NCI-H226 (cell line): Measurements from ENCODE around the gene GLYR1.
"Not testable (repeated sequence)": the region's sequence is repeated elsewhere in the genome, so short reads cannot be mapped to it uniquely, and the experiment has no call there.

ENCODE experiments used
- DNase-seq: peaks from one replicate; pipeline ENCODE4 v3.0.0-alpha.2; 2015

Gene GLYR1

DNA sequence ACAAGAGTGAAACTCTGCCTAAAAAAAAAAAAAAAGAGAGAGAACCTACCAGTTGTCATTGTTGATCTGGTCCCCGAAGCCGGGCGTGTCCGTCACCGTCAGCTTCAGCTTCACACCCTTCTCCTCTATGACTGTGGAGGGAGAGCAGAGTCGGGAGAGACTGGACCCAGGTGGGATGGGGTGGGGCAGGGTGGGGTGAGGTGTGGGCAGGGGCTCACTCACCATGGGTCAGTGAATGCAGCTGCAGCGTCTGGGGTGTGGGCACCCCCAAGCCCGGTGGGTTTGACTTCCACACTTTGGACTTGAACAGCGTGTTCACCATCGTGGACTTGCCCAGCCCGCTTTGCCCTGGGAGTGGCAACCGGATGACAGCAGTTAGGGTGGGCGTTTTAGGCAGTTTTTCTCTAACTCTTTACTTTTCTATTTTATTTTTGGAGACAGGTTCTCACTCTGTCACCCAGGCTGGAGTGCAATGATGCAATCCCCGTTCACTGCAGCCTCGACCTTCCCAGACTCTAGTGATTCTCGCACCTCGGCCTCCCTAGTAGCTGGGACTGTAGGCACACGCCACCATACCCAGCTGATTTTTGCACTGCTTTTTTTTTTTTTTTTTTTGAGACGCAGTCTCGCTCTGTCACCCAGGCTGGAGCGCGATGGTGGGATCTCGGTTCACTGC lies 61.2 kb downstream of the GLYR1 start:
- DNase-seq, result no peak

DNA sequence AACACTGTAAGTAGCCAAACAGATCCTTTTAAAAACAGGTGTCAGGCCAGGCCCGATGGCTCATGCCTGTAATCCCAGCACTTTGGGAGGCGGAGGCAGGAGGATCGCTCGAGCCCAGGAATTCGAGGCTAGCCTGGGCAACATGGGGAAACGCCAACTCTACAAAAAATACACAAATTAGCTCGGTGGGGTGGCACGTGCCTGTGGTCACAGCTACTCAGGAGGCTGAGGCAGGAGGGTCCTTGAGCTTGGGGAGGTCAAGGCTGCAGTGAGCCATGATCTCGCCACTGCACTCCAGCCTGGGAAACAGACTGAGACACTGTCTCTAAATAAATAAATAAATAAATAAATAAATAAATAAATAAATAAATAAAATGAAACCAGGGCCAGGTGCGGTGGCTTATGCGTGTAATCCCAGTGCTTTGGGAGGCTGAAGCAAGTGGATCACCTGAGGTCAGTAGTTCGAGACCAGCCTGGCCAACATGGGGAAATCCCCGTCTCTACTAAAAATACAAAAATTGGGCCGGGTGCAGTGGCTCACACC lies 62.6 kb downstream of the GLYR1 start:
- not testable (repeated sequence) for DNase-seq

DNA sequence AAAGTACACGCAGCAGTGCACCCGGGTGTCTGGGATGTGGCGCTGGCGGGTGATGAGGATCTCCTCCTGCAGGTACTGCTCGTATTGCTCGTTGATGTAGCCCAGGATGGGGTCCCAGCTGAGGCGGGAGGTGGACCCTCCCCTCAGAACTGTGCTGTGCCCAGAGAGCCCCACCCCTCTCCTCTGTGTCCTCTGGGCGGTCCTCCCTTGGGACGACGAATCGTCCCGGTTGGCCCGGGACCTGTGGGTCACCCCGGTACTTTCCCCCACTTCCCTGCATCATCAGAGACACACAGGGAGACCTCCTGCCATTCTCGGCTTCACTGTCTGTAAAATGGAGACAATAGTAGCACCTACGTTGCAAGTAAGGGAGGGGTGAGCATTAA lies 63.1 kb downstream of the GLYR1 start:
- no peak for DNase-seq

DNA sequence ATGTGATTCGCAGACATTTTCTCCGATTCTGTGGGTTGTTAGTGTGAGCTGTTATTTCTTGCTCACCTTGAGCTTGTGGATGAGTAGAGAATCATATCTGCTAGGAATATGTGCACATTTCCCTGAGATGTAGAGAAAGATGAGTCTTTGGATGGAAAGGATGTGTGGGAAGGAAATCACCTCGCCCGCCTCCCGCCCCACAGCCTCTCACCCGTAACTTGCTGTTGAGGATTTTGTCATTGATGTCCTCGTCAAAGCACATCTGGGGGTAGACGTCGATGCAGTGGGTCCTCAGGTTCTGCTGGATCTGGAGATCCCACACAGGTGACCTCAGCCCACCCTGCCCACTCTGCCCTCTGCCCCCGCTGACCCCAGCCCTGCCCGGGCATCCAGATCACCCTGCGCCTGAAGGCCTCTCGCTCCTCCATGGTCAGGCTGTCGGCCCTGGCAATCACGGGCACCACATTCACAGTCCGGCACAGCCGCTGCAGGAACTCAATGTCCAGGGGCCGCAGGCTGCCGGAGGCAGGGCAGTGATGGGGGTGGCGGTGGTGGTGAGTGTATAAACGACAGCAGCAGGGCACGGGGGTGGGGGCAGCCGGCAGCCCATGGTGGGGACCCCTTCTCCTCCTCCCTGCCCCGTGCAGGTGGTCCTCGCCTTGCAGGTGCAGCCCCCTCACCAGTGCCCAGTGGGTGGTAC lies 63.7 kb downstream of the GLYR1 start:
- DNase-seq, result no peak

DNA sequence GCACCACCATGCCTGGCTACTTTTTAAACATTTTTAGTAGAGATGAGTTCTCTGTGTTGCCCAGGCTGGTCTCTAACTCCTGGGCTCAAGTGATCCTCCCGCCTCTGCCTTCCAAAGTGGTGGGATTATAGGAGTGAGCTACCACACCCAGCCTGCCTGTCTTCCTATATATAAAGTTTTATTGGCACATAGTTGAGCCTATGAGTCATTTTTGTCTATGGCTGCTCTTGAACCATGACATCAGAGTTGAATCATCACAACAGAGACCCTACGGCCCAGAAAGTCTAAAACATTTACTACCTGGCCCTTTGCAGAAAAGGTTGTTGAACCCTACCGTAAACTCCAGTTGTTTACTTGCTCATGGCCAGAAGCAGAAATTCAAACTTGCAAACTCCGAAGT lies 66.9 kb downstream of the GLYR1 start:
- DNase-seq, result no peak

DNA sequence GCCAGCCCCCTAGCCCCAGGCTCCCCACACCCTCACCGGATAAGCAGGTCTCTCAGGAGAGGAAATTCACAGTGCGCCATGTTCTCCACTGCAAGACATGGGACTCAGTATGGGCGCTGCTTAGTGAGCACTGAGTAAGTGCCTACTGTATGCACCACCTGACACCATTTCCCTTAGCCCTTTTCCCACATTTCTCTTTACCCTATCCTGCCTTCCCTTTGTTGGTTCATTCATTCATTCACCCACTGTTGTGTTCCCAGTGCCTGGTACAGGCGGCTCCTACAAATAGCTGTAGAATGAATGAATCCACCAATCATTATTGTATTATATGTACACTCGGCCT lies 69.1 kb downstream of the GLYR1 start:
- DNase-seq, result no peak

DNA sequence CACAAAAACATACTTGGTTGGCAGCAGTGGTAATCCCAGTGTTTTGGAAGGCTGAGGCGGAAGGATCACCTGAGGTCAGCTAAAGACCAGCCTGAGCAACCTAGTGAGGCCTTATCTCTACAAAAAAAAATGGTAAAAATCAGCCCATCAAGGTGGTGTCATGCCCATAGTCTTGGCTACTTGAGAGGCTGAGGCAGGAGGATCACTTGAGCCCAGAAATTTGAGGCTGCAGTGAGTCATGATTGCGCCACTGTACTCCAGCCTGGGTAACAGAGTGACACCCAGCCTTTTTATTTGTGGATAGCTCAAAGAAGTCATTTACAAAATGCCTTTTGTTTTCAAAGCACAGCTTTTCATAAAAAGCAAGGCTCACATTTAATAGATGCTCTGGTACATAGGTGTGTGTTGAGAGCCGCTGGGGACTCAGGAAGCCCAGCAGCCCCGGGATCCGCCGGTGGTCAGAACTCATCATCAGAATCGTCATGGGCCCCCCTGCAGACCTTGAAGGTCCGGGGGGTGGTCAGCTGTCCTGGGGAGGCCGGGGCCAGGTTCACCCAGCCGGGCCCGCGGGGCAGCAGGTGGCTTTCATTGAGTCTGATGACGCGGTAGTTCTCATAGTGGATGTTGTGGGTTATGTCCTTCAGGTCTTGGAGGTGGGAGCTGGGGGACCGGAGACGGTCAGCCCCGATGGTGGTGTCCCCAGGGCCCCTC lies 69.6 kb downstream of the GLYR1 start:
- DNase-seq, result no peak

DNA sequence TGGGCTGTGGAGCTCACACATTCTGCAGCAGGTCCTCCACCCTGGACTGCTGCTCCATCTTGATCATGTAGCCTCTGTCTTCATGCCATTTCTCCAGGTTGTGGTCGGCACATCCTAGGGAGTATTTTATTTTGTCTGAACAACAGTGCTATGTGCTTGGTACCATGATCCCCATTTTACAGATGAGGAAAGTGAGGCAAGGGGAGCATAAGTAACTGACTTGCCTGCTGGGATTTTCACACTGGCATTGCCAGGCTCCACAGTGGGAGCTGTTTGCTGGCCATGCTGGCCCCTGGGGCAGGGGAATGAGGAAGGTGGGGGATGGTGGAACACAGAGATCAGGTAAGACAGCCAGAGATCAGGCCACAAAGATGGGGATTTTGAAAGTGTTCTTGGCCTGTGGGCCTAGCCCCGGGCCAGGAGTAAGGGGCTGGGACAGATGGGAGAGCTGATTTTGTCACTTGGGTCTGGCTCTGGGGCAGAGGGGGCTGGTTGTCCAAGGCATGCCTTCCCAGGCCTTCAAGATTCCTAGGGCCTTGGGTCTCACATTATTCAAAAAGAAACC lies 70.9 kb downstream of the GLYR1 start:
- DNase-seq, result no peak

DNA sequence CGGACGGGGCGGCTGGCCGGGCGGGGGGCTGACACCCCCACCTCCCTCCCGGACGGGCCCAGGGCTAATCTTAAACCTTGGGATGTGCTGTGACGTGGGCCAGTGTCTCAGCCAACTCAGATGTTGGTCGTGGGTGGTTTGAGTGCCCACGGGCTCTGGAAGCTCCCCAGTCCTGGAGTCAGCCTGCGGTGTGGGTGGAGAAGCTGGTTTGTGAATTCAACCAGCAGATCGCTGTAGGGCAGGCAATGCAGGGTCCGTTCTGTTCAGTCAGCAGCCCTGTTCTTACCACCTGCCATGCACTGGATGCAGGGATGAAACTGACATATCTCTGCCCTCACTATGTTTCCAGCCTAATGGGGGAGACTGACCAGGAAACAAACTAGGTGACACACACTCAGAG lies 72.1 kb downstream of the GLYR1 start:
- no peak for DNase-seq

DNA sequence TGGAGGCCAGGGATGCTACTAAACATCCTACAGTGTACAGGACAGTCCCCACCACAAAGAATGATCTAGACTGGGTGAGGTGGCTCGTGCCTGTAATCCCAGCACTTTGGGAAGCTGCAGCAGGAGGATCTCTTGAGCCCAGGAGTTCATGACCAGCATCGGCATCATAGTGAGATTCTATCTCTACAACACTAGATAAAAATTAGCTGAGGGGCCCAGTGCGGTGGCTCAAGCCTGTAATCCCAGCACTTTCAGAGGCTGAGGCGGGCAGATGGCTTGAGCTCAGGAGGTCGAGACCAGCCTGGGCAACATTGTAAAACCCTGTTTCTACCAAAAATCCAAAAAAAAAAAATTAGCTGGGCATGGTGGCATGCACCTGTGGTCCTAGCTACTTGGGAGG lies 74.7 kb downstream of the GLYR1 start:
- DNase-seq, result no peak

DNA sequence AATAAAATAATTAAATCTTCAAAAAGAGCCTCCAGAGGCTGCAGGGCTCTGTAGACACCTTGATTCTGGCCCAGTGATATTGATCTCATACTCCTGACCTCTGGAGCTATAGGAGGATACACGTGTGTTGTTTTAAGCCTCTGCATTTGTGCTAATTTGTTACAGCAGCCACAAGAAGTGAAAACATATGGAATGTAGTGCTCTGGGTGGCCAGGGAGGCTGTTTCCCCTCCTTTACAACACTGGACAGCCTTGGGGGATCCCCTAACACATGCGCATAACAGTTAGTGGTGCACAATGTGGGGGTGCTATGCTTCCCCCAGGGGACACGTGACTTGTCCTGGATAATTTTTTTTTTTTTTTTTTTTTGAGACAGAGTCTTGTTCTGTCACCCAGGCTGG lies 75.4 kb downstream of the GLYR1 start:
- DNase-seq, result no peak

DNA sequence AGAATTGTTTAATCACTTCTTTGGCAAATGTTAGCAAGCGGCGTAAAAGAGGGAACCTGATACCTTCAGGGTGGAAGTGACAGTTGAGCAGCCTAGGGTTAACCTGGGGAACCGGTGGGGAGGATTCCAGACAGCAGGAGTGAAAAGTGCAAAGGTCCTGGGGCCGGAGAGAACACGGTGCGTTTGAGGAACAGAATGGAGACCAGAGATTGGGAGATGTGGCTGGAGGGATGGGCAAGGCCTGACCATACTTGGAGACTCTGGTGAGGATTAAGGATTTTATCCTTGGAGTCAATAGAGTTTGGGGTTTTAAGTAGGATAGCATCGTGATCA lies 77.8 kb downstream of the GLYR1 start:
- no peak for DNase-seq

DNA sequence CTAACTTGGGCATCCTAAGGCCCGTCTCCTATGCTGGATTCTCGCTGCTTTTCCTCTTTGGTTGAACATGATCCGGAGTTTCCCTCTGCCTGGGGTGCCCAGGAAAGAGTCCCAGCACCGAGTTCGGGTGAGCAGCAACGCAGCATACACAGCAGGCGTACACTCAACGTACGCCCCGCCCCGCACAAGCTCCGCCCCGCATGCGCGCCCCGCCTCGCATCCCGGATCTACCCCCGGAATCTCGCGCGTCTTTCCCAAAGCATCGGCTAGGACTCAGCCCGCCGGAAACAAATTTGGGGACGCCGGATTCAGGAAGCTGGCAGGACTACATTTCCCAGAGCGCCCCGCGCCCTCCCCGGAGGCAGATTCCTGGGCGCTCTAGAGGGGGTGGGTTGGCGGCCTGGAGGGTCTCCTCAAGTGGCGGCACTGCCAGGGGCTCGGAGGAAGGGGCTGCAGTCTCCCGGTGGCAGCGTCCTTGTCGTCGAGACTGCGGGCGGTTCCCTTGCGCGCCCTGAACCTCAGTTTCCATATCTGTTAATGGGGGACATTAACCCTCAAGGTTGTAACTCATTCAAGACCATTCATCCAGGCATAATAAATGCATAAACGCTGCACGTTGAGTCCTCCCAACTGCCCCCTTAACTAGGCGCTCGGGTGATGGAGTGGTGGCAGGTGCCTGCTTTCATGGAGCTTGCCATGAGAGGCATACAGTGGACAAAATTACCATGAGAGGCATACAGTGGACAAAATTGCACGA lies 78.4 kb downstream of the GLYR1 start:
- peak; percentile 93 for DNase-seq

DNA sequence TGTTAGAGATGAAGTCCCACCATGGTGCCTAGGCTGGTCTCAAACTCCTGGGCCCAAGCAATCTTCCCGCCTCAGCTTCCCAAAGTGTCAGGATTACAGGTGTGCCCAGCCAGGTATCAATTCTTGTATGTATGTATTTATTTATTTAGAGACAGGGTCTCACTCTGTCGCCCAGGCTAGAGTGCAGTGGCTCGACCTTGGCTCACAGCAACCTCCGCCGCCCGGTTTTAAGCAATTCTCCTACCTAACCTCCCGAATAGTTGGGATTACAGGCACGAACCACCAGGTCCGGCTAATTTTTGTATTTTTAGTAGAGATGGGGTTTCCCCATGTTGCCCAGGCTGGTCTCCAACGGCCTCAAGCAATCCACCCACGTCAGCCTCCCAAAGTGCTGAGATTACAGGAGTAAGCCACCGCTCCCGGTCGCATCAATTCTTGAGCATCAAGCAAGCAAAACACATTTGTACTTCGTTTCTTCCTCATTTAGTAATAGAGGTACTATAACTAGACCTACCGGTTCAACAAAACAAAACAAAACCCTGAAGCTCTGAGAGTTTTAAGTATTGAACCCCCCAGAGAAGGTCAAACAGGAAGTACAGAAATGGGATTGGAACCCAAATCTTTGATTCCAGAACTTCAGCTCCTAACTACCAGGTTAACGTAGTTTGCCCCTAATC lies 79.1 kb downstream of the GLYR1 start:
- DNase-seq, result peak; percentile 39

DNA sequence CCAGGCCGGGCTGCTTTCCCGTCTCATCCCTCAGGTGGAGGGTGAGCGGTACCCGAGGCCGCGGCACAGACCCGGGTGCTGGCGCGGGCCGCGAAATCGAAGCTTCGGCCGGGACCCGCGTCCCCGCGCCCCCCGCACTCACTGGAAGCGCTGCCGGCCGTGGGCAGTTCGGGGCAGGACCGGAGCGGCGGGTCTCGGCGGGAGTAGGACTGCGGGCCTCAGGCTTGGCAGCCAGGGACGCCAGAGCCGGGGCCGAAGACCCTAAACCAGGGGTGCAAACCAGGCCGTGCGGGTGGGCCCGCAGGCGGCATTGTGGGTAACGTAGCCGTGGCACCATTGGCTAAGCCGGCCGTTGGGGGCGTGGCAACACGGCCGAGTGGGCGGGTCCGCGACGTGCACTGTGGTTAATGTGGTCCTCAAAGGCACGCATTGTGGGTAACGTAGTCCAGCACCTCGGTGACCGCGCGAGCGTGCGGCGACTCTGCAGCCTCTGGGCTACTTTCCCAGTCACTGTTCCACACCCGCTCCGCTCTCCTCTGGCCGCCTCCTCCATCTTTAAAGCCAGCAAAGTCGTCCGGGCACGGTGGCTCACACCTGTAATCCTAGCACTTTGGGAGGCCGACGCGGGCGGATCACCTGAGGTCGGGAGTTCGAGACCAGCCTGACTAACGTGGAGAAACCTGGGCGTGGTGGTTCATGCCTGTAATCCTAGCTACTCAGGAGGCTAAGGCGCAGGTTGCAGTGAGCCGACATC lies 80.0 kb downstream of the GLYR1 start, which contains the start of gene ZNF500:
Gene ZNF500, minus strand, starts transcription at position 288 of the 754 bp plus-strand sequence. CDS start 1,184 bp downstream, outside the sequence.
- peak; percentile 94 for DNase-seq

DNA sequence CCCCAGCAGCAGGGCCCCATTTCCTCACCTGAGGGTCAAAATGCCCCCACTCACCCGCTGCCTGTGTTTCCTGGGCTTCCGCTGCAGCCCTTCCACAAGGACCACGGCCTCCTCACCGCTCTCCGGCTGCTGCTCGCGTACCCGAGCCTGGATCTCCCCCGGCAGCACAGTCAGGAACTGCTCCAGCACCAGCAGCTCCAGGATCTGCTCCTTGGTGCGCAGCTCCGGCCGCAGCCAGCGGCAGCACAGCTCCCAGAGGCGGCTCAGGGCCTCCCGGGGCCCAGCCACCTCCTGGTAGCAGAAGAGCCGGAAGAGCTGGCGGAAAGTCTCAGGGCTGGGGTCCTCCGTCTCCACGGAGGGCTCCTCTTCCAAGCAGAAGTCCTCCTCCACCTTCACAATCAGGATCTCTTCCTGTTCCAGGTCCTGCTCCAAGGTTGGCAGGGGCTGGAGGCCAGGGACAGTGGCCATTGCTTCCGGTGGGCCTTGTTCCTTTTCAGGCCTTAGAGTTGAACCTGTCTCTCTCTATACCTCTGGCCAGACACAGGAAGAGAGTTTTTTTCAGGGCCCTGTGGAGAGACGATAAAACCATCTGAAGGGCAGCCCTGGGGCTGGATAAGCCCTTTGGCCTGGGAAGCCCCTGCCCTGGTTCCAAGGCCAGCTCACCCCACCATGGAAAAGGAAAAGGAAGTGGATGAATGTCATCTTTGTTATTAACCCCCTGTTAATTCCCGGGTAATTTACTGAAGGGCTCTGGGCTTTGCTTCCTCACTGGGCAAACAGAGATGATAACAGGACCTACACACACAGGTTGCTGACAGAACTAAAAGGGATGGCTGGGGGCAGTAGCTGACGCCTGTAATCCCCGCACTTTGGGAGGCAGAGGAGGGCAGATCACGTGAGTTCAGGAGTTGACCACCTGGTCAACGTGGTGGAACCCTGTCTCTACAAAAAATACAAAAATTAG lies 81.3 kb downstream of the GLYR1 start:
- no peak for DNase-seq

DNA sequence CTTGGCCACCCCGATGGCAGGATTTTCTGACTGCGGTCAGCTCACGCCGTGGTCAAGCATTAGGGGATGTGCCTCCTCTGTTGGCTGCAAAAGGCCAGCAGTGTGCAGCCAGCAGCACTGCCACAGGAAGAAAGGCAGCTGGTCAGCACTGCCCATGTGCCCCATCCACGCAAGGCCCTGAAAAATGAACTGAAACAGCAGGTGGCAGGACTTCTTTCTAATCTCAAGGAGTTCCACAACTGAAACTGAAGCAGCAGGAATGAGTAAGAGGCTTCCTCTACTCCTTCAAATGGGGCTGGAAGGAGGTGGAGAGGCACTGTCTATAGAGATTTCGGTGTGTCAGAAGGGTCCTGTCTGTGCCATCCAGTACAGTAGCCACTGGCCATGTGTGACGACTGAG lies 83.3 kb downstream of the GLYR1 start:
- no peak for DNase-seq

DNA sequence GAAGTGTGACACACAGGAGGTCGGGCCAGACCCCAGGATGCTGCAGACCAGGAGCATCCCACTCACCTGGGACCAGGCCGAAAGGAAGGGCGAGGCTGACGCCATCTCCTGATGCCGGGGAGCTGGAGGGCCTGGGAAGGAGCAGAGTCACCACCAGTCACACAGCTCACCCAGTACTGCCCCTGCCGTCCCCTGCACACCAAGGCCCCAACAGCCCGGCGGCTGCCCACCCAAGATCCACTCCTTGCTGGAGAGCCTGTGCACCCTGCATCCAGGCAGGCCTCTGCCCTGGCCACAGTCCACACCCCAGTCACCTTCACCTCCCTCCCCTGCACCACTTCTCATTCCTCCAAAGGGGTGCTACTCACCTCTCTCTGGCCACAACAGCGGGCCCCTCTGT lies 84.9 kb downstream of the GLYR1 start:
- no peak for DNase-seq

DNA sequence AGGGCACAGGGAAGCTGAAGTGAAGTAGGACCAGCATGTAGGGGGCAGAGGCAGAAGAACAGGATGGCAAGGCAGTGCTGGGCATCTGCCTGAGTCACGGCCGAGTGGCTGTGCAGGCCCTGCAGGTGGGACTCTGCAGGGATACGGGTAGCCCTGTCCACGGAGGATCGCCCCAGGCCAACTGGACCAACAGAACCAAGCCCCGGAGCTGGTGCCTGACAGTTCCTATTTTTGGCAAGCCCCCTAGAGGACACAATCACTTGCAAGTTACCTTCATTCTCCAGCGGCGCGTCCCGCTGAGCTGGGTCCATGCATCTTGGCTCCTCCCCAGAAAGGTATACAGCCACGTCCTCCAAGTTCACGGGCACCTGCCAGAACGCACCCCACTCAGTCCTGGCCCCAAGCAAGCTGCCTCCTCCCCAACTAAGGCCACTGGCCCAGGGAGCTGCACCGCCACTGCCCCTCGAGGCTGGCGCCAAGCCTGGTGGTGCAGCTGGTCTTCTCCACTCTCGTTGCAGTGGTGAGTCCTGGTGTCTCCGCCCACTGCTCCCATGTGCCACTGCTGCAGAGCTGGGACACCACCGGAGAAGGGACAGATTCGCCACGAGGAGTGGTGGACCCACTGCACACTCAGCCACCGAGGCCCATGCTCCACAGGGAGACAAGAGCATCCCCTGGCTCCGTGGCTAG lies 86.7 kb downstream of the GLYR1 start:
- DNase-seq, result no peak

DNA sequence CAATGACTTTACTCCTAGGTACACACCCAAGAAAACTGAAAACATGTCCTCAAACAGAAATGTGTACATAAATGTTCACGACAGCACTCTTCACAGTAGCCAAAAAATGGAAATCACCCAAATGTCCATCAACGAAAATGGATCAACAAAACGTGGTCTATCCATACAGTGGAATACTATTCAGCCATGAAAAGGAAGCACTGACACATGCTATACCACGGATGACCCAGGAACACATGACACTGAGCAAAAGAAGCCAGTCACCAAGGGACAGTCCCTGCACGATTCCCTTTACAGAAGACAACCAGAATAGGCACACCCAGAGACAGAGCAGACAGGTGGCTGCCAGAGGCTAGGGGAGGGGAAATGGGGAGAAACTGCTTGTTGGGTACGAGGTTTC lies 91.4 kb downstream of the GLYR1 start:
- DNase-seq, result no peak
